HEK293 (cell line): Measurements from ENCODE around the gene SUFU.
A peak's percentile ranks its signal among the peaks of the same experiment; 100 is the strongest.

Experiments used
- CTCF ChIA-PET: fragments of 350-600 bp; formaldehyde crosslinking; extraction: SDS; loops from one replicate; lab custom pipeline; 2021; ENCODE audit warnings: antibody characterized with exemption; lab: Yijun Ruan, JAX
- POLR2A ChIA-PET: fragments of 300-600 bp; formaldehyde crosslinking; extraction: SDS; loops from one replicate; lab custom pipeline; 2020; ENCODE audit warnings: antibody characterized with exemption, inconsistent platforms; lab: Yijun Ruan, JAX
- H3K27ac ChIP-seq: fragments of 200-500 bp; sonication (Bioruptor generic); 2 replicates; pipeline ENCODE4 v1.5.1; 2014; ENCODE audit warnings: low read depth, low read length, control low read depth, inconsistent platforms; ENCODE audit errors: extremely low read depth
- H3K36me3 ChIP-seq, 2 experiments: fragments of 200-500 bp in 1 of 2; sonication (Bioruptor generic) in 1 of 2; 1 replicate in 1 of 2; 2 replicates in 1 of 2; pipeline ENCODE4 v1.5.1; 2014 to 2017; ENCODE audit warnings: inconsistent platforms in 2 of 2, low read length in 2 of 2; ENCODE audit not compliant: control insufficient read depth in 2 of 2, insufficient read depth in 1 of 2
- H3K4me1 ChIP-seq: fragments of 200-500 bp; sonication (Bioruptor generic); 2 replicates; pipeline ENCODE4 v1.5.1; 2014; ENCODE audit warnings: mild to moderate bottlenecking, low read length, inconsistent platforms; ENCODE audit not compliant: control insufficient read depth, insufficient read depth
- H3K4me3 ChIP-seq: 2 replicates; pipeline ENCODE4 v1.5.1; 2011; ENCODE audit warnings: low read depth, mild to moderate bottlenecking, control low read depth, low read length, moderate library complexity
- H3K9me3 ChIP-seq: fragments of 200-500 bp; sonication (Bioruptor generic); 2 replicates; pipeline ENCODE4 v1.5.1; 2014; ENCODE audit warnings: low read depth, low read length, inconsistent platforms; ENCODE audit not compliant: control insufficient read depth, insufficient read depth
- EGR2 ChIP-seq: fragments of 450-650 bp; formaldehyde crosslinking; IDR thresholded peaks from 2 replicates; pipeline ENCODE4 v1.5.1; 2016; ENCODE audit warnings: low read depth, missing biosample characterization, missing genetic modification characterization
- FEZF1 ChIP-seq: fragments of 450-650 bp; formaldehyde crosslinking; IDR thresholded peaks from 2 replicates; pipeline ENCODE4 v1.5.1; 2016; ENCODE audit warnings: missing biosample characterization, missing genetic modification characterization
- GLI4 ChIP-seq: fragments of 450-650 bp; formaldehyde crosslinking; IDR thresholded peaks from 2 replicates; pipeline ENCODE4 v1.5.1; 2016; ENCODE audit warnings: missing biosample characterization, missing genetic modification characterization
- HOXD13 ChIP-seq: sonication (generic); formaldehyde crosslinking; IDR thresholded peaks from 2 replicates; pipeline ENCODE4 v1.8.0; 2022; ENCODE audit warnings: missing genetic modification reagents, borderline replicate concordance
- KLF1 ChIP-seq: fragments of 450-650 bp; formaldehyde crosslinking; IDR thresholded peaks from 2 replicates; pipeline ENCODE4 v1.5.1; 2016; ENCODE audit warnings: missing biosample characterization, missing genetic modification characterization
- KLF16 ChIP-seq: fragments of 450-650 bp; formaldehyde crosslinking; IDR thresholded peaks from 2 replicates; pipeline ENCODE4 v1.5.1; 2017; ENCODE audit warnings: missing biosample characterization, missing genetic modification characterization
- KLF7 ChIP-seq: fragments of 450-650 bp; formaldehyde crosslinking; IDR thresholded peaks from 2 replicates; pipeline ENCODE4 v1.5.1; 2016; ENCODE audit warnings: missing biosample characterization, missing genetic modification characterization, borderline replicate concordance
- SP2 ChIP-seq: fragments of 450-650 bp; formaldehyde crosslinking; IDR thresholded peaks from 2 replicates; pipeline ENCODE4 v1.5.1; 2016; ENCODE audit warnings: missing biosample characterization, missing genetic modification characterization
- ZBTB11 ChIP-seq: fragments of 450-650 bp; formaldehyde crosslinking; conservative IDR thresholded peaks from 2 replicates; pipeline ENCODE4 v1.5.1; 2016; ENCODE audit warnings: low read depth, missing biosample characterization, missing genetic modification characterization
- ZBTB21 ChIP-seq: fragments of 450-650 bp; formaldehyde crosslinking; IDR thresholded peaks from 2 replicates; pipeline ENCODE4 v1.5.1; 2017; ENCODE audit warnings: missing biosample characterization, missing genetic modification characterization
- ZEB2 ChIP-seq: fragments of 450-650 bp; formaldehyde crosslinking; IDR thresholded peaks from 2 replicates; pipeline ENCODE4 v1.5.1; 2016; ENCODE audit warnings: missing biosample characterization, missing genetic modification characterization
- ZFP69B ChIP-seq: fragments of 450-650 bp; formaldehyde crosslinking; IDR thresholded peaks from 2 replicates; pipeline ENCODE4 v1.5.1; 2016; ENCODE audit warnings: missing biosample characterization, missing genetic modification characterization
- ZNF121 ChIP-seq: fragments of 450-650 bp; formaldehyde crosslinking; IDR thresholded peaks from 2 replicates; pipeline ENCODE4 v1.5.1; 2016; ENCODE audit warnings: missing biosample characterization, missing genetic modification characterization
- ZNF132 ChIP-seq: fragments of 450-650 bp; formaldehyde crosslinking; IDR thresholded peaks from 2 replicates; pipeline ENCODE4 v1.5.1; 2017; ENCODE audit warnings: missing biosample characterization, missing genetic modification characterization, borderline replicate concordance
- ZNF138 ChIP-seq: fragments of 450-650 bp; formaldehyde crosslinking; IDR thresholded peaks from 2 replicates; pipeline ENCODE4 v1.5.1; 2016; ENCODE audit warnings: missing biosample characterization, missing genetic modification characterization, borderline replicate concordance
- ZNF169 ChIP-seq: fragments of 450-650 bp; formaldehyde crosslinking; IDR thresholded peaks from 2 replicates; pipeline ENCODE4 v1.5.1; 2016; ENCODE audit warnings: missing biosample characterization, missing genetic modification characterization
- ZNF19 ChIP-seq: fragments of 450-650 bp; formaldehyde crosslinking; IDR thresholded peaks from 2 replicates; pipeline ENCODE4; 2016; ENCODE audit warnings: missing biosample characterization, missing genetic modification characterization, low read depth
- ZNF221 ChIP-seq: fragments of 450-650 bp; formaldehyde crosslinking; IDR thresholded peaks from 2 replicates; pipeline ENCODE4 v1.5.1; 2017; ENCODE audit warnings: missing biosample characterization, missing genetic modification characterization, borderline replicate concordance
- ZNF223 ChIP-seq: fragments of 450-650 bp; formaldehyde crosslinking; IDR thresholded peaks from 2 replicates; pipeline ENCODE4 v1.5.1; 2016; ENCODE audit warnings: missing biosample characterization, missing genetic modification characterization
- ZNF274 ChIP-seq, 2 experiments: fragments of 200-500 bp in 1 of 2; fragments of 450-650 bp in 1 of 2; sonication (Bioruptor generic) in 1 of 2; formaldehyde crosslinking in 1 of 2; IDR thresholded peaks; 2 replicates each; pipeline versions ENCODE4 v1.5.1 to v1.6.1; 2014 to 2016; ENCODE audit warnings: borderline replicate concordance in 1 of 2, inconsistent platforms in 1 of 2, low read length in 1 of 2, missing biosample characterization in 1 of 2, missing genetic modification characterization in 1 of 2
- ZNF350 ChIP-seq: fragments of 450-650 bp; formaldehyde crosslinking; IDR thresholded peaks from 2 replicates; pipeline ENCODE4 v1.5.0; 2017; ENCODE audit warnings: missing biosample characterization, mild to moderate bottlenecking, missing genetic modification characterization
- ZNF398 ChIP-seq: fragments of 450-650 bp; formaldehyde crosslinking; IDR thresholded peaks from 2 replicates; pipeline ENCODE4 v1.5.1; 2017; ENCODE audit warnings: missing biosample characterization, missing genetic modification characterization
- ZNF510 ChIP-seq: fragments of 450-650 bp; formaldehyde crosslinking; IDR thresholded peaks from 2 replicates; pipeline ENCODE4 v1.5.1; 2018; ENCODE audit warnings: mild to moderate bottlenecking, missing genetic modification characterization, missing biosample characterization; ENCODE audit not compliant: insufficient replicate concordance
- ZNF529 ChIP-seq: fragments of 450-650 bp; formaldehyde crosslinking; IDR thresholded peaks from 2 replicates; pipeline ENCODE4 v1.5.1; 2017; ENCODE audit warnings: missing genetic modification characterization, missing biosample characterization; ENCODE audit not compliant: insufficient replicate concordance
- ZNF560 ChIP-seq: fragments of 450-650 bp; formaldehyde crosslinking; IDR thresholded peaks from 2 replicates; pipeline ENCODE4 v1.5.1; 2017; ENCODE audit warnings: missing biosample characterization, missing genetic modification characterization, borderline replicate concordance
- ZNF629 ChIP-seq: fragments of 450-650 bp; formaldehyde crosslinking; IDR thresholded peaks from 2 replicates; pipeline ENCODE4 v1.5.1; 2017; ENCODE audit warnings: missing biosample characterization, missing genetic modification characterization
- ZNF692 ChIP-seq: fragments of 450-650 bp; formaldehyde crosslinking; IDR thresholded peaks from 2 replicates; pipeline ENCODE4 v1.5.1; 2016; ENCODE audit warnings: missing biosample characterization, missing genetic modification characterization
- ZNF843 ChIP-seq: fragments of 450-650 bp; formaldehyde crosslinking; IDR thresholded peaks from 2 replicates; pipeline ENCODE4 v1.5.1; 2016; ENCODE audit warnings: missing biosample characterization, missing genetic modification characterization
- ZSCAN30 ChIP-seq: fragments of 450-650 bp; IDR thresholded peaks from 2 replicates; pipeline ENCODE4 v1.5.1; 2018; ENCODE audit warnings: missing biosample characterization, mild to moderate bottlenecking, missing genetic modification characterization, moderate library complexity
- ZSCAN4 ChIP-seq: fragments of 450-650 bp; formaldehyde crosslinking; IDR thresholded peaks from 2 replicates; pipeline ENCODE4 v1.5.1; 2017; ENCODE audit warnings: missing biosample characterization, missing genetic modification characterization

The SUFU gene

GRCh38 chr10:102579328-102579727, 75.6 kb downstream of the SUFU start (continued):
- TF ChIP-seq KLF7 = no peak

- ChIA-PET CTCF (interaction anchor here (0.6 to 6.1 kb wide), 3 partner anchors 76 to 502 kb away, joined by 3 to 83 read pairs (median 4); partner anchors contain the start of genes ACTR1A, FBXL15 and SUFU), POLR2A (interaction anchor here (1.1 kb wide), 1 partner anchor 351 kb away, joined by 3 read pairs; no protein-coding TSS in a partner anchor)
- Histone ChIP-seq H3K4me1 (peaks cover 15% of the 10 kb centered on the region), H3K9me3 (no peaks in the 10 kb centered on the region), H3K27ac (no peak overlapping the region), H3K4me3 (no peak overlapping the region), H3K36me3 (no peaks in the 10 kb centered on the region; a peak in 1 of 3 replicates)
- TF ChIP-seq ZNF221 (tag by site-specific recombination) (no peak), ZNF398 (peak; percentile 86), HOXD13 (CRISPR knock-in tag) (no peak), EGR2 (tag by site-specific recombination) (peak; percentile 65), ZNF274 (IDR thresholded peaks at IDR 0.05; ENCODE audit: low read length) (no peak), ZNF274 (tag by site-specific recombination; IDR thresholded peaks at IDR 0.05; ENCODE audit: borderline replicate concordance) (no peak), ZBTB21 (tag by site-specific recombination) (peak; percentile 76), ZNF223 (no peak), SP2 (no peak), KLF16 (tag by site-specific recombination) (no peak), ZNF529 (tag by site-specific recombination) (no peak), ZFP69B (tag by site-specific recombination) (peak; percentile 95), ZNF169 (no peak), ZSCAN30 (tag by site-specific recombination) (no peak), ZNF510 (tag by site-specific recombination) (no peak), ZEB2 (tag by site-specific recombination) (peak; percentile 42; the same call in 1 of the 2 replicates), ZNF692 (tag by site-specific recombination) (peak; percentile 86), GLI4 (tag by site-specific recombination) (no peak), ZNF121 (tag by site-specific recombination) (0 out of 2 replicates have a peak, but pooled peaks have one; percentile 32), ZNF843 (tag by site-specific recombination) (no peak), ZNF629 (tag by site-specific recombination) (peak; percentile 88), ZSCAN4 (tag by site-specific recombination) (no peak), ZNF19 (tag by site-specific recombination) (no peak), ZBTB11 (tag by site-specific recombination) (no peak), ZNF132 (tag by site-specific recombination) (no peak), ZNF560 (tag by site-specific recombination) (no peak), KLF1 (tag by site-specific recombination) (no peak), ZNF138 (tag by site-specific recombination) (no peak), FEZF1 (tag by site-specific recombination) (no peak), ZNF350 (tag by site-specific recombination) (no peak)
Measured at GRCh38 chr10:102580230-102580629, 76.5 kb downstream of the SUFU start.
